ENCODE results near the gene JAKMIP2.

The JAKMIP2 gene

DNA sequence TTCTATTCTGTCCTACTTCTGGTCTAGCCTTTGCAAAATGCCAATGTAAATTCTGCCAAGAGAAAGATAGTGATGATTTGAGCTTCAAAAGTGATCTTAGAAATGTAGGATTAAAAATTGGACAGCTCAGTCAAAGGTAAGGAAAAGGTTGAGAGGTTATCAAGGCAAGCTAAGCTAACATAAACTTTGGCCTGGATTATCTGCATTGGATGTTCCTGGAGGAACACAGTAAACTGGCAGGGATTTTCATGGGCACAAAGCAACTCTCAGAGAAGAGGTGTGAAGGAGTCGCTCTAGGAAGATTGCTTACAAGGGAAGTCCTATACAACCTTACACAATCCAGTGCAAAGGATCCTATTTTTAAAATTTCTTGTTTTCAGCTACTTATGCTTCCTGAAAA is 115.2 kb downstream of the JAKMIP2 start:
- in situ Hi-C loops (cut with MboI; ENCODE audit: low sequenced_read_pairs) = no loop called here

DNA sequence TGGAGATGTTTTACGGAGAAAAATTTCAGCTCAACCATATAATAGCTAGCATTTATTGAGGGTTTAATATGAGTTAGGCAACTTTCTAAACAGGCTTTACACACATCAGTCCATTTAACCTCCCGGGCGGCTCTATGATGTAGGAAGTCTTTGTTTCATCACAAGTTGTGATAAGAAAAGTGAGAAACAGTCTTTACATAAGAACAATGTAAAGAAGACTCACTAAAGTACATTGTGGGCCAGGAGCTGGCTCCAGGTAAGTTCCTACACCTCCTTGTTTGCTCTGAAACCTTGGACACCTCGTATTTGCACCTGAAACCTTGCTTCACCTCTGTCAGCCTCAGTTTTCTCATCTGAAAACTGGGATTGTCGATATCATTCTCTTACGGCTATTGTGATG is 116.1 kb downstream of the JAKMIP2 start:
- in situ Hi-C loops (cut with MboI; ENCODE audit: low sequenced_read_pairs) = no loop called here

DNA sequence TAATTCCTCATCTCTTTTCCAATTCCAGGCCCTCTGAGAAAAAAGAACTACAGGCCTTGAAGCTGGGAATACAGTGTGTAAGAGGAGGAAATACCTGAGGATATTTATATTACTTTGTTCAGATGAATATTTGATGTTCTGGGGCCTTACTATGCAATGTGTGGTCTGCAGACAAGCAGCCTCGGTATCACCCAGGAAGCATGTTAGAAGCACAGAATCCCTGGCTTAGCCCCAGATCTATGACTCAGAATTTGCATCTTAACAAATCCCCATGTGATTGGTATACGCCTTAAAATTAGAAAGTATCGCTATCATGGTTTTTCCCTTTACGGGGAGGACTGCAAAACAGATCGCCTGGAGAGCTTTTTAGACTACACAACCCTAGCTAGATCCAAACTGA is 121.0 kb downstream of the JAKMIP2 start:
- in situ Hi-C loops (cut with MboI; ENCODE audit: low sequenced_read_pairs) = no loop called here

DNA sequence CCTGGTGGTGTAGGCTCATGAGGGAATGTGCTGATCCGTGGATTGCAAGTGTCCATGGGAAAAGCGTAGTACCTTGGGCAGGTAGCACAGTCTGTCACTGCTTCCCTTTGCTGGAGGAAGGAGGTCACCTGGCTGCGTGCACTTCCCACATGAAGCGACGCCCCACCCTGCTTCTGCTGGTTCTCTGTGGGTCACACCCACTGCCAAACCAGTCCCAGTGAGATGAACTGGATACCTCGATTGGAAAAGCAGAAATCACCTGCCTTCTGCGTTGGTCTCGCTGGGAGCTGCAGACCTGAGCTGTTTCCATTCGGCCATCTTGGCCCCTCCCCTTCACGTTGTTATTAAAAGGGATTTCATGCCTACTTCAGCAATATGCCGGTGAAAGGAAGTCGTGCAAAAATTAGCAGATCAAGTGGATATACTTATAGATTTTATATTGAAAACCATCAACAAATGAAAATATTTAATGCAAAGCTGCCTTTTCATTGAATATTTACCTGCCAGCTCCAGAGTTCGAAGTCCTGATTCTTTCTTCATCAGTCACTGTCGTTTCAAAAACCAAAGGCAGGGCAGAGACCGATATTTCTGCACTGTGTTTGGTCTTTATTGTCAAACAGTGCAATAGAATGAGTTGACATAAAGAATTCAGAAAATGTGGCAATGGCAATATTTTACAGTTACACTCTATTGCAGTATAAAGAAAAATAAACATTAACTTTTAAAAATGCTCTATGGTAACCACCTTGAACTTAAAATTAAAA is 123.2 kb downstream of the JAKMIP2 start:
- in situ Hi-C loops (cut with MboI; ENCODE audit: low sequenced_read_pairs) = no loop called here

DNA sequence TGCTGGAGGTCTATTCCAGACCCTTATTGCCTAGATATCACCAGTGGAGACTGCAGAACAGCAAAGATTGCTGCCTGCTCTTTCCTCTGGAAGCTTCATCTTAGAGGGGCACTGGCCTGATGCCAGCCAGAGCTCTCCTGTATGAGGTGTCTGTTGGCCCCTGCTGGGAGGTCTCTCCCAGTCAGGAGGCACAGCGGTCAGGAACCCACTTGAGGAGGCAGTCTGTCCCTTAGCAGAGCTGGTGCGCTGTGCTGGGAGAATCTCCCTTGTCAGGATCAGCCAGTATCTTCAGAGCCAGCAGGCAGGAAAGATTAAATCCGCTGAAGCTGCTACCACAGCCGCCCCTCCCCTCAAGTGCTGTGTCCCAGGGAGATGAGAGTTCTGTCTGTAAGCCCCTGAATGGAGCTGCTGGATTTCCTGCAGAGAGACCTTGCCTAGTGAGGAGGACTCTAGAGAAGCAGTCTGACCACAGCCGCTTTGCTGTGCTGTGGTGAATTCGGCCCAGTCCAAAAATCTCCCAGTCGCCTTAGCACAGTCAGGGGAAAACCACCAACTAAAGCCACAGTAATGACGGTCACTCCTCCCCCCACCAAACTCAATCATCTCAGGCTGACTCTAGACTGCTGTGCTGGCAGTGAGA is 124.1 kb downstream of the JAKMIP2 start:
- in situ Hi-C loops (cut with MboI; ENCODE audit: low sequenced_read_pairs) = no loop called here

DNA sequence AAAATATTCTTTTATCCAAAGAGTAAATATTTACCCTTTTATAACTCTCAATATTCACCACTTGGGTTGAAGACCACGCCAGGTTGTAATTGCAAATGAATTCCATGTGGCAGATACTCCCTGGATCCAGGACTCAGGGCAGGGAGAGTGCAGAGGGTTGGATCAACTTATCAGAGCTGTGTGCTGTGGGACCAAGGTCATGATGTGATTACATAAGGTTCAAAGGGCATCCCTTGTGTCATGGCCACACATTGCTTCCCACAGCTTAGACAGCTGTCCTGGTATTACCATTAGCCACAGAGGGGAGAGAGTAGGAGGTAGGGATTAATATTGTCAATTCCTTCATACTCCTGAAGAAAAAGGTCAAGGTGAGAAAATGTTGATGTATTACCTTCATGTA is 133.9 kb downstream of the JAKMIP2 start:
- in situ Hi-C loops (cut with MboI; ENCODE audit: low sequenced_read_pairs) = loop anchor here (25.0 kb wide), 1 partner anchor 164 kb away; no protein-coding TSS in a partner anchor

DNA sequence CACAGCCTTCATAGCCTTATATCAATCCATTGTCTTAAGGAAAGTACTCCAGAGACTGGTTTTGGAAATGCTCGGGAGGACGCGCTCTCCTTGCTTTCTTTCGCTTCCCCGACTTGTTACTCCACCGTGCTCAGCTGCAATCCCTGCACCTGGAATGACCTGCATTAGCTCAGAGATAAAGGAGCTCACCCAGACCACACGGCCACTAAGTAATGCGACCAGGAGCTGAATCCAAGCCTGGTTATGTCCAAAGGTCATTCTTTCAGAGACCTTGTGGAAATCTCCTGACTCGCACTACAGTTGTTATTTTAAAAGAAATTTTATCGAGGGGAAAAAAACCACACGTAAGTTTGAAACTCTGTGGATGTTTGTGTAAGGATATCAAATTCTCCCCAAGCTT is 137.3 kb downstream of the JAKMIP2 start:
- in situ Hi-C loops (cut with MboI; ENCODE audit: low sequenced_read_pairs) = loop anchor here (25.0 kb wide), 1 partner anchor 167 kb away; no protein-coding TSS in a partner anchor

DNA sequence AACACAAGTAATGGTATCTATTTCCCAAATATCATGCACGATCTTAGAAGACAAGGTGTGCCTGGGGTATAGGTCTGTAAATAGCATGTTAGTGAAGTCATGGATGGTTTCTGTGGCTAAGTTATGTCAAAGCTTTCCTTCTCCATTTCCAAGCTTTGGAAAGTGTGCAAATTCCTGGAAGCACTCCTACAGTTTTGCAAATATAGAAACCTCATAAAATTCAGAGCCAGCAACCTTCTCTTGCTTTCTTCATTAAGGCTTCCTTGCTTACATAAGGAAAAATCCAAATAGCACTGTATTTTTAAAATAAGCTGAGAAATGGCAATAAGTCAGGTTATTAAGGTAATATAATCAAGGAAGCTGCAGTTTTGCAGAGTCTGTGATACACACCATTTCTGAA is 138.1 kb downstream of the JAKMIP2 start:
- in situ Hi-C loops (cut with MboI; ENCODE audit: low sequenced_read_pairs) = loop anchor here (25.0 kb wide), 1 partner anchor 168 kb away; no protein-coding TSS in a partner anchor

DNA sequence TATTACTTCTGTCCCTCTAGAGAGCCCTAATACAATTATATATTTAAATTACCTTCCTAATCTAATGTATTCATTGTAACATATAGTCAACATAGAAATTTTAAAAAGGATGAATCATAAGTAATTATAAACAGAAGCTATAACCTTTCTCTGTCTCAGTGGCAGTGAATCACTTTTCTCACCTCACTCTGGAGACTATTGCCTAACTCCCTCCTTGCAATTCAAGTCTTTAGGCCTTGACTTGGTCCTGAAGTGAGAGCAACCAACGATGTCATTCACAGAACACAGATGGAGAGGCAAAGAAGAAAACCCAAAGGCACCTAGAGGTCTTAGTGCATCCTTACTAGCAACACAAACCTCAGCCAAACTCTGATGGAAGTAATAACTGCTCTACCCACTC is 139.4 kb downstream of the JAKMIP2 start:
- in situ Hi-C loops (cut with MboI; ENCODE audit: low sequenced_read_pairs) = loop anchor here (25.0 kb wide), 1 partner anchor 169 kb away; no protein-coding TSS in a partner anchor

DNA sequence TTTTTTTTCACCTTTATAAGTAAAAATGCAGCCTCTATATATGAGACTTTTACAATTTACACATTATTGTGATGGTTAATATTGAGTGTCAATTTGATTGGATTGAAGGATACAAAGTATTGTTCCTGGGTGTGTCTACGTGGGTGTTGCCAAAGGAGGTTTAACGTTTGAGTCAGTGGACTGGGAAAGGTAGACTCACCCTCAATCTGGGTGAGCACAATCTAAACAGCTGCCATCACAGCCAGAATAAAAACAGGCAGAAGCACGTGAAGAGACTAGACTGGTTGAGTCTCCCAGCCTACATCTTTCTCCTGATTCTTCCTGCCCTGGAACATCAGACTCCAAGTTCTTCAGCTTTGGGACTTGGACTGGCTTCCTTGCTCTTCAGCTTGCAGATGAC is 139.9 kb downstream of the JAKMIP2 start:
- in situ Hi-C loops (cut with MboI; ENCODE audit: low sequenced_read_pairs) = loop anchor here (25.0 kb wide), 1 partner anchor 170 kb away; no protein-coding TSS in a partner anchor

DNA sequence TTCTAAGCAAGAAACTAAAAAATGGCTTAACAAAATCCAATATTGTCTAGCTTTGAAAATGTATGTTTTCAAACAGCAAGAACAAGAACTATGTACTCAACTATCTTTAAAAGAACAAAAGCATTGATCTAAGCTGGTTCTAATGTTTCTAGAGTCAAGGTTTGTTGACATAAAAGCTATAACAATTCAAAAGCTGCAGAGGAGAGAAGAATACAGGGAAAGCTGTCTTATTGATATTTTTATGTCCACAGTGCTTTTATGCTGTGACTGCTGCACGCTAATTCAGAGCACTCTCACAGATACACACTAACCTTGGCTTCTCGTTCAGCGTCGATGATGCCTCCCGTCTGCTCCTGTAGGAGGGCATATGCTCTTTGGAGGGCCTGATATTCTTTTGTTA is 143.2 kb downstream of the JAKMIP2 start:
- in situ Hi-C loops (cut with MboI; ENCODE audit: low sequenced_read_pairs) = loop anchor here (25.0 kb wide), 1 partner anchor 173 kb away; no protein-coding TSS in a partner anchor

DNA sequence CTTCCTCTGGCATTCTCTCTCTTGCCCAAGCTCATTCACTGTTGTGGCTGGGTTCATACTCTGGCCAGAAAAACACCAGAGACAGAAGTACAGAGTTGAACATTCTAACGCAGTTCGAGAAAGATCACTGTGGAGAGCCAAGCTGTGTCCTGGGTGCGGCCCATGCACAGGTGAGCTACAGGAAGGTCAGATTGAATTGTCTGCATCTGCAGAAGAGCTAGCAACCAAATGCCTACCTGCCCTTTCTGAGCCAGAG is 145.9 kb downstream of the JAKMIP2 start:
- in situ Hi-C loops (cut with MboI; ENCODE audit: low sequenced_read_pairs) = loop anchor here (25.0 kb wide), 1 partner anchor 176 kb away; no protein-coding TSS in a partner anchor

DNA sequence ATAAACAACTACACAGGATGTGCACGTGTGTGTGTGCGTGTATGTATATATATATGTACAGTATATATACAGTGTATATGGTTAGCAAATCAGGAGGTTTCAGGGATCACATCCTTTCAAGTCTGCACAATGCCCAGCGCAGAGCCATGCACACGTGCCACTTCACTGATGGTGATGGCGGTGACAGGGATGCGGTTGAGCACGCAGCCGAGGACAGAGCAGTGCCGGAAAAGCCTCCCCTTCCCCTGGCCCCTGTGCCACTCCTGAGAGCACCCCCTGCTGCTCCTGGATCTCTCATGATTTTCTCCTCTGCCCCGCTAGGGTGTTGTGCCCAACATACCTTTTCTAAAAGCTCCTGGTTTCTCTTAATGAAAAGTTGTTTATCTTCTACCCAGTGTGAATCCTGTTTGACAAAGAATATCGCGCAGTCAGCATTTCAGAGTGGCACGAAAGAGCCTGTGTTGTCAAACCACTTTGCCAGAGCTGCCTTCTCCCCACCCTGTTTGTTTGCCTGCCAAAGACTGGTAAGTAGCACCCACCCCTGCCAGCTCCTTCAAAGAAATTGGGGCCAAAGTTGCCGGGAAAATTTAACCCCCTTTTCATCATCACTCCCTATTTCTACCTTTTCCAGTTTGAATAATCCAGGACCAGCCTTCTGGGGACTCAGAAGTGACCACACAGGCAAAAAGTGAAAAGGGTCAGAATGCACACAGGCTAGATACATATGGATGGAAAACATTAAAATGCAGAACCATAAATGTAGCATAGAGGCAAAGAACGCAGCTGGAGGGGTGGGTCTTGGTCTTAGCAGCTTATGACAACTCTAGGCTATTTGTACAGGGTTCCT is 146.4 kb downstream of the JAKMIP2 start:
- in situ Hi-C loops (cut with MboI; ENCODE audit: low sequenced_read_pairs) = loop anchor here (25.0 kb wide), 1 partner anchor 176 kb away; no protein-coding TSS in a partner anchor

DNA sequence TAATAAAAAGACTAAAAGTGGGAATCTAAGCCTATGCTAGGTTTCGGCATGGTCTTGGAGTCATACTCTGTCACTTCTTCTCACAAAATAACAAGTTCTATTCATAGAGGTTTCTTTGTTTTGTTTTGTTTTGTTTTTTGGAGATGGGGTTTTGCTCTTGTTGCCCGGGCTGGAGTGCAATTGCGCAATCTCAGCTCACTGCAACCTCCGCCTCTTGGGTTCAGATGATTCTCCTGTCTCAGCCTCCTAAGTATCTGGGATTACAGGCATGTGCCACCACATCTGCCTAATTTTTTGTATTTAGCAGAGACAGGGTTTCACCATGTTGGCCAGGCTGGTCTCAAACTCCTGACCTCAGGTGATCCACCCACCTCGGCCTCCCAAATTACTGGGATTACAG is 147.1 kb downstream of the JAKMIP2 start:
- in situ Hi-C loops (cut with MboI; ENCODE audit: low sequenced_read_pairs) = loop anchor here (25.0 kb wide), 1 partner anchor 177 kb away; no protein-coding TSS in a partner anchor

DNA sequence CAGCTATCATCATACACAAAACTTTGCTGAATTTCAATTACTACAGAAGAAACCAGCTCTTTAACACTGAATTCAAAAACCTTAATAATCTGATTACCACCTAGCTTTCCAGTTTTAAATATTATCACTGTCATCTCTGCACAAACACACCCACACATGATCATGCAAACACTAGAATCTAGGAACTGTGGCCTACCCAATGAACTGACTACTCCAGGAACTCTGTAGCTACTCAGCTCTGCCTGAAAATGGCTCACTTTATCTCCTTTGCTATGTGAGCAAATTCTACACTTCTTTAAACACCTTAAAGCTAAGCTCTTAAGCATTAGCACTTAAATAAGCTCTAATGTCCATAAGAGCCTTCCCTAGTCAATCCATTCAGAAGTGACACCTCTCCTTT is 149.4 kb downstream of the JAKMIP2 start:
- in situ Hi-C loops (cut with MboI; ENCODE audit: low sequenced_read_pairs) = loop anchor here (25.0 kb wide), 1 partner anchor 179 kb away; no protein-coding TSS in a partner anchor

DNA sequence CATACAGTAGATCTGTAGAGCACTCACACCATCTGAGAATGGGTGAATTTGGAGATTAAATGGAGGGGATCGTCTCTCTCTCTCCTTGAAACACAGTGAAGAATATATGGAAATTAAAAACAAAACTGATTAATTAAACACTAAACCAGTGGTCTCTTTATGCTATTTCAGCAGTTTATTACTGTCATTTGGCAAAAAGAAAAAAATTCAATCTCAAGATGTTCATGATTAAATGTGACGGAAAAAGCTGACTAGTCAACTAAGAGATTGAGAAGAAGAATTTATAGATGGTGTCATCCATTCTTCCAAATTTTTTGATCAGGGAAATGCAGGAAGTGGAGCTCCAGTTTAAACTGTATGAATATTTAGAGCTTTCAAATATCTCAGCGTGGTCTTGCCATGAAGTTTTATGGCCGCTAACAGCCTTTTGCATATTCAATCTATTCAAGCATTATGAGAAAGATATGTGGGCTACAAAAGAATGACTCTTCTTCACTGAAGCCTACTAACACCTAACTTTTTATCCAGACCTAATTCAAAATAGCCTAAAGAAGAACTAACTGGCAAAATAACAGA is 151.0 kb downstream of the JAKMIP2 start:
- in situ Hi-C loops (cut with MboI; ENCODE audit: low sequenced_read_pairs) = loop anchor here (25.0 kb wide), 1 partner anchor 181 kb away; no protein-coding TSS in a partner anchor

DNA sequence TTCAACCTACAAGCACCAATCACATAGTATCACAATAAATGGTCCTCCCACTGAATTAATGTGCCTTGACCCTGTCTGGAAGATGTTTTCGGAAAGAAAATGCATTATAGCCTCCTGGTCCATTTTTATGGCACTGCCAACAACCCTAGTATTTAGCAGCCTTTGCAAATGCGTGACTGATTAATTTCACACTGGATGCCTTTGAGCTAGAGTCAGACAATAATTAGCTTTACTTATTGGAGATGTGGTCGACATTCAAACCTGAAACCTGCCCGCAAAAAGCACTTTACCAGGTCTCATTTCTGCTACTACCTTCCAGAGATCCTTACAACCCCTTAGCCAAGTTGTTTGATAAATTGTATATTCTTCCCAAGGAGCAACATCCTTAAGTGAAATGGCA is 153.3 kb downstream of the JAKMIP2 start:
- in situ Hi-C loops (cut with MboI; ENCODE audit: low sequenced_read_pairs) = loop anchor here (25.0 kb wide), 1 partner anchor 183 kb away; no protein-coding TSS in a partner anchor

DNA sequence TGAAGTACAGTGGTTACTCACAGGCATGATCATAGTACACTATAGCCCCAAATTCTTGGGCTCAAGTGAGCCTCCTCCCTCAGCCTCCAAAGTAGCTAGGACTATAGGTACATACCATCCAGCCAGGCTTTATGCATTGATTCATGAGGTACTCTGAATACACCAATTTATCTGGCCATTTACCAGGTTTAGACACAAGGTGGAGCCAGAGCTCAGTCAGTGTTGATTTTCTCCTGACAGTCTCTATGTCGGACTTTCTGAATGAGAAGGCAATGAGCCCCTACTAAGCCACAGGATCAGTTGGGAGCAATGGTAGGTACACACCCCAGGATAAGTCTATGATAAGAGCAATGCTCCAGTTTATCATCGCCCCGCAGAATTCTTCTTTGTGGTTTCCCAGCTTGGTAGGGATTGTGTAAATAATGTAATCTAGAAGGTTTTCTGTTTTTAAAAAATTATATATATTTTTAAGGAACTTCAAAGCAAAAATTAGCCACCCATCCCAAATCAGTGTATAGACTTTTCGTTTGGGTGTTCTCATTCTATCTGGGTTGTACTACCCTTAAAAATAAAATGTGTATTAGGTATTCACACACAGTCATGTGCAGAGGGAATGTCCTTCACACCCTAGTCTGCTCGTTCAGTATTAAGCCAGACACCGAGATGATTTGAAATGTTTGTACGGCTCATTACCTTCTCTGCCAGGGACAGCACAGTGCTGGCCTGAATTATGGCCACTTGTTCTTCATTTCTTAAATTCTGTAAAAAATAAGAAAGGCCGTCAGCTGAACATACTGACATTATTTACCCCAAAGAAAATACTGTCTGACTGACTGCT is 154.3 kb downstream of the JAKMIP2 start:
- in situ Hi-C loops (cut with MboI; ENCODE audit: low sequenced_read_pairs) = loop anchor here (25.0 kb wide), 1 partner anchor 184 kb away; no protein-coding TSS in a partner anchor

DNA sequence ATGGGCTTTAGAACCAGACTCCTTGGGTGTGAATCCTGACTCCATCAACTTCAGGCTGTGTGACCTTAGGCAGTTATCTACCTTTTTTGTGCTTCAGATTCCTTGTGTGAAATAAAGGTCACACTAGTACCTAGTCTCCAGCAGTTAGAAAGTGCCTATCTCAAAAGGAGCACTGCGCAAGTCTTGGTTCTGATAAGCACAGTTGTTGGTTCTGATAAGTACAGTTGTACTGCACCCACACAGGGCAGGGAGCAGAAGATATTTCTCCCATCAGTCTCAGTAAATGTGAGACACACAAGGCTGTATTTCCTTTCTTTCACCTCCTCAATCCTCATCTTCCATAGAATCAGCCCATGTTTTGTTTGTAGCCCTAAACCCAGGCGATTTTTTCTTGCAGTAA is 156.1 kb downstream of the JAKMIP2 start:
- in situ Hi-C loops (cut with MboI; ENCODE audit: low sequenced_read_pairs) = loop anchor here (25.0 kb wide), 1 partner anchor 186 kb away; no protein-coding TSS in a partner anchor

DNA sequence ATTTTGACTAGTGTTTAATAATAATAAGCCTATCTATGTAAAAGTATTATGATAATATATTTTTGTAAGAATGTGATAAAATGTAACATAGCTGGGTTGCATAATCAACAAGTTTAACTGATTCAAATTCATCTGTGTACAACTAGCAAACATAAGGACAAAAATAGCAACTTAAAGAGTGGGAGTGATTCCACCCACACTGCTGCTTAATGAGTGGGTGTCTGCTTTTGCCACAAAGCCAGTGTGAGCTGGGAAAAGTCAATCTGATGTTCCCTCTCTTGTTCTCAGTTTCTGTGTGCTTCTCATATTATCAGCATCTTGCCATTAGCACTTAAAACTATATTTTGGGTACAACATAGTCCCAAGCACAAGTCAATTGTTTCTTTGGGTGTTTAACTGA is 161.5 kb downstream of the JAKMIP2 start:
- in situ Hi-C loops (cut with MboI; ENCODE audit: low sequenced_read_pairs) = no loop called here

Measured in HL-60/S4 (cell line).